NOMO-1 treated with dmso at 0.1 percent for 144 hours (cell line): ENCODE data around the gene VASH1.

Source experiments
- DNase-seq: peaks from one replicate; lab custom pipeline; 2025; ENCODE audit not compliant: unreplicated experiment; lab: John Stamatoyannopoulos, UW

The VASH1 gene

DNA sequence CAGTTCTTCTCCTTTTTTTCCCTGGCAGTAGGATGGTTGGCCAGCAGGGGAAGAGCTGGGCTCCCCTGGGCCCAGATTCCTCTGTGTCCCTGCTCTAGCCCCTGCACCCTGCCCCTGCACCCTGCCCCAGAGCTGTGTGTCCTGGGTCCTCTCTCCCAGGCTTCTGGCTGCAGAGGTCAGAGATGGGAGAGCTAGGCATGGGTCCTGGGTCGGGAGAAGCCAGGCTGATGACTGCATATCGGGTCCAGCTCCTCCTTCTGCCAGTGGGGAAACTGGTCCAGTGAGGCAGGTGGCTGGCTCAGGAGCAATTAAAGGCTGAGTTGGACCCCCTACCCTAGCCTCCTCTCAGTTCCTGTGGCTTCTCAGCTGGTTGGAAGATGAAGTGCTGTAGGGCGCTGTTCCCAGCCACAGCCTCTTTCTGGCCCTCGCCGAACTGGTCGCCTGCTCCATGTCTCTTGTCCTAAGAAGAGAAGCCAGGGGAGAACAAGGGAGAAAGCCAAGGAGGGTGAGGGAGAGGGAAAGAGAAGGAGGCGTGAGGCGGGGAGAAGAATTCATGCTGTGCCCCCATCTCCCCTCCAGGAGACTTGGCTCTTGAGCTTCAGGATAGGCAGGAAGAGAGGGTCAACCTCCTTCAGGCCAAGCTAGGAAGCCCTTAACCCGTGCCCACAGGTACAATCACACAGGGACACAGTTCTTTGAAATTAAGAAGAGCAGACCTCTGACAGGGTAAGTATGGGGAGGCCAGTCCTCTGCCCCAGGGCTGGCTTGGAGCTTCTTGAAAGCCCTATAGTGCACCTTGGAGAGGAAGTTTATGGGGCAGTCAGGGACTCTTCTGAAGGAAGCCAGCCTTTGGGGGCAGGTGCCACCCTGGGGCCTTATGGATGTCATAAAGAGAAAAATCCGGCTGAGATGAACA is 9.5 kb downstream of the VASH1 start:
- DNase-seq = no peak

DNA sequence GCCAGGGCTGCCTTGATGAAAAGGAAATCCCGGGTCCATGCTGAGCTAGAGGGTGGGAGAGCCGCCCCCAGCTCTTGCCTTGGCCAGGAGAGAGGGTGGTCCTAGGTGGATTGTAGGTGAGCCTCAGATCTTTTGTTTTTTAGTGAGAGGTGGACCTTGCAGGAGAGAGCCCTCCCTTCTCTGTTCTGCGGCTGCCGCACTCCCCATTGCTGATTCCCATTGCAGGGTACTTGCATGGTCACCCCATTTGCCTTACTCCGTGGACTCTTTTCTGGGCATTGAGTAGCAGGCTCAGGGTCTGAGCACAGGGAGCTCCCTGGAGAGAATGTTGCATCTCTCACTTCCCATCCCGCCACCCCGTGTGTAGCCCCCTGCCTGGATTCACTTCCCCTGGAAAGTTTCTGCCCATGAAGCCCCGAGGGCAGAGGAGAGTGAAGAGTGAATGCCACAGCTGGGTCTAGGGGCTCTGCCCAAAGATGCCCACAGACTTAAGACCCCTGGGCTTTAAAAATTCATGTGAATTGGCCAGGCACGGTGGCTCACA is 10.2 kb downstream of the VASH1 start:
- no peak for DNase-seq

DNA sequence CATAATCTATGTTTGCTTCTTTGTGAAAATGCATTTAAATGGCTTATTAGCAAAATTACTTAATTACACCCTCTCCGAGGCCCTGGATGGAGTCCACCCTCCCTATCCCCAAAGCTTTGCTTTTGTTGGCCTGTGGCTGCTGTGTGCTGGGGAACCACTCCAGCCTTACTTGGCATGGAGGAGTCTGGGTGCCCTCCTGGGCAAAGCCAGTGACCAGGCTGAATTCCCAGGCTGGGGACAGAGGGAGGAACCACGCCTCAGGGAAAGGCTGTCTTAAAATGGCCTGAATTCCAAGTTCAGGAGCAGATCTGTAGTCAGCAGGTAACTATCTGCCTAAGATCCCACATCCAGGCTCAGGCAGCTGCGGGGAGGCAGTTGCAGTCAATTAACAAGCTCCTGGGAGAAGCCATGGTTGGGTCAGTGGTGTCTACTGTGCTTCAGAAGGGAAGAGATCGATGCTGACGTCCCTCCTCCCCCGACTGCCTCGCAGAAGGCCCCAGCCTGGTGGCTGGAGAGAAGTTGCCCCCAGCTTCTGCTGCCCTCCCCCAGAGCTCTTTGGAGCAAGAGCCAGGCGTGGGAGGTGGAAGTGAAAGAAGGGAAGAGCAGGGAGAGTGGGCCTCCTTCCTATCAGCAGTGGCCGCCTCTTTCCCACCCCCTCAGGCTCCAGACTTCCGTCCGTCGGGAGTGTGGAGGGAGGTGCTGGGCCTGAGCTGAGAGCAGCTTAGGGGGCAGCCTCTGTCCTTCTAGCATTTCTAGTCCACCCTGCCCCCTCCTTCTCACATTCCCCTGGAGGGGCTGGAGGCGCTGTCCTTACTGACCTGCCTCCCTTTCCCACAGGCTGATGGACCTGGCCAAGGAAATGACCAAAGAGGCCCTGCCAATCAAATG is 11.3 kb downstream of the VASH1 start:
- DNase-seq = no peak

DNA sequence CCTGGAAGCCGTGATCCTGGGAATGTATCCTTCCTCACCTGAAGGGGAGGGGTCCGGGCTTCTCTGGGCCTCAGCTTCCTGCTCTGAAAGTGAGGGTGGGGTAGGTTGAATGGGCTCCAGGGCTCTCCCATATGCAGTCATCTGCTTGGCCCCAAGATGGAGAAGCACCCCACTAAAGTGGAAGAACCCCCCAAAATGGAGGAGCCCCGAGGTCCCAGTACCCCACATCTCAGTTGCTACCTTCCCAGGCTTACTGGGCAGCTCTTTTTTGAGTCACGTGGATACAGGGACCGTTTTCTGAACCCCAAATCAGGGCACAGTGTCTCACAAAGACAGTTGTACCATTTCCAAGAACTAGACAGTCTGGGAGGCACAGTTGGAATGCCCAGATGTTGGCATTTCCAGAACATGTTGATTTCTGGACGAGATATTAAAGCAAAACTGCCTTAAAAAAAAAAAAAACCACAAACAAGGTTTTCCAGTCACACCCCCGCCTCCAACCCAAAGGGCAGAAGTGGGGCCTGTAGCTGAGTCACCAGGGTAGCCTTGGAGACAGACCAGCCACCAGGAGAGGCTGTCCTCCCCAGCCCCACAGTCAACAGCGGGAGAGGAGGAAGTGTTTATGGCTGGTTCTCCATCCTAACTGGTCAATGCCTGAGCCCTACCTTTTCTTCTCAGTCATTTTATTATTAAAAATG is 12.1 kb downstream of the VASH1 start:
- DNase-seq = peak; percentile 73

DNA sequence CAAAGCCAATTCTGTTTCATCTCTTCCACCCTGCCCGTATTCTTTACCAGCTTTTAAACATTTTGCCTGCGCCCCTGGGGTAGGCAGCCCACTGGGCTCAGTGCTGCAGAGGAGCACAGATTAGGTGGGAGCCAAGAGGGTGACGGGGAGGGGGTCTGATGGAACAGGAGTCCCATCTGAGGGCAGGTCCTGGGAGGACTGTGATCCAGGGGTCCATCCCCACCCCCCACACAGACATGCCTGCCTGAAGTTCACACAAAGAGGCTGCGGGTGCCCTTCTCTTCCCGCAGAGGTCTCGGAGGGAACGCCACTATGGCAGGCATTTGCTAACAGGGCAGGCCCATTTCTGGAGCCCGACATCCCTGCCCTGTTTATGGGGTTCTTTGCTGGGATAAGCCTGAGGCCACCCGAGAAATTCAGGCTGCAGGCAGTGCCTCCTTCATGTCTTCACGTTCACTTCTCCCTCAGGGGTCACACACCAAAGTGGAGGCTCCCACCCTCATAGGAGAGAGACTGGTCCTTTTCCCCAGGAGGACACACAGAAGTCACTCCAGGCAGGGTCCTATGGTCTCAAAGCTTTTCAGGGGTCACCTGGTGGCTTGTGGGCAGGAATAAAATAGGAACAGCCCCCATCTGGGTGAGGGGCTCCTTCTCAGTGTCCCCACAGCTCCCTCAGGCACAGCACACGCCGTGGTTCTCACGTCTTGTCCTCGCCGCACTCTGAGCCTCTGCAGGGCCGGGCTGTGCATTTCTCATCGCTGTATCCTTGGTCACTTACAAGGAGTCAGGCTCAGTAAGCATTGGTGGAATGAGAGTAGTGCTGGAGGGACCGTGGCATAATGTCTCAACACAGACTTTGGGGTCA is 12.9 kb downstream of the VASH1 start:
- DNase-seq = no peak

DNA sequence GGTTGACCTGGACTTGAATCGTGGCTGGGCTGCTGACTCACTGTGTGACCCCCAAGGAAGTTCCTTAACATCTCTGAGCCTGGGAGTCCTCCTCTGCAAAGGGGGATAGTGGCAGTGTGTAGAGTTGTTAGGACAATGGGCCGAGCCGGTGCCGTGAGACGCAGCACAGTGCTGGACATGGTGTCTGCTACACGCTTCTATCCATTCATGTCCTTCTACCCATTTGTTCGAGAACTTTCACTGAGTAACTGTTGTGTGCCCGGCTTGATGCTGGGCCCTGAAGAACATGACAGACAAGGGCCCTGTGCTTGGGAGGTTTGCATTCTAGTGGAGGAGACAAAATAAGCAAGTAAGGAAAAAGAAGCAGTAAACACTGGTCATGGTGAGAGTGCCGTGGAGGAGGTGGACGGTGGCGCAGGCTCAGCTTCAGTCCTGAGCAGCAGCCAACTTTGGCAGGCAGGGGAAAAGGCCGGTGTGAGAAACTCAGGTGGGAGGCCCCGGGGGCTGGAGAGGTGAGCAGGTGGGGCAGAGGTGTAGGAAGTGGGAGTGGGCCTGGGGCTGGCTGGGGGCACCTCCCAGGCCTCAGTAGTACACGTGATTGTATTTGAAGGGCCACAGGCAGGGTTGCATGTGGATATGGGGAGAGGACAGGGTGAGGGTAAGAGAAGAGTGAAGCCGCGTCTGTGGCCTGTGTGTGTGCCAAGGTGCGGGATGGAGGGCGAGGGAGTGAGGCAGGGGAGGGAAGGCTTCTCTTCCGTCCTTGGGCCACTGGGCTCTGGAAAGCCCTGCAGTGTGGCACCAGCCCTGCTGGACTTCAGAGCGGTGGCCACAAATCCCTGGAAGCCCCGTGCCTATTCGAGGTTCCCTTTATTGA is 13.8 kb downstream of the VASH1 start:
- no peak for DNase-seq

DNA sequence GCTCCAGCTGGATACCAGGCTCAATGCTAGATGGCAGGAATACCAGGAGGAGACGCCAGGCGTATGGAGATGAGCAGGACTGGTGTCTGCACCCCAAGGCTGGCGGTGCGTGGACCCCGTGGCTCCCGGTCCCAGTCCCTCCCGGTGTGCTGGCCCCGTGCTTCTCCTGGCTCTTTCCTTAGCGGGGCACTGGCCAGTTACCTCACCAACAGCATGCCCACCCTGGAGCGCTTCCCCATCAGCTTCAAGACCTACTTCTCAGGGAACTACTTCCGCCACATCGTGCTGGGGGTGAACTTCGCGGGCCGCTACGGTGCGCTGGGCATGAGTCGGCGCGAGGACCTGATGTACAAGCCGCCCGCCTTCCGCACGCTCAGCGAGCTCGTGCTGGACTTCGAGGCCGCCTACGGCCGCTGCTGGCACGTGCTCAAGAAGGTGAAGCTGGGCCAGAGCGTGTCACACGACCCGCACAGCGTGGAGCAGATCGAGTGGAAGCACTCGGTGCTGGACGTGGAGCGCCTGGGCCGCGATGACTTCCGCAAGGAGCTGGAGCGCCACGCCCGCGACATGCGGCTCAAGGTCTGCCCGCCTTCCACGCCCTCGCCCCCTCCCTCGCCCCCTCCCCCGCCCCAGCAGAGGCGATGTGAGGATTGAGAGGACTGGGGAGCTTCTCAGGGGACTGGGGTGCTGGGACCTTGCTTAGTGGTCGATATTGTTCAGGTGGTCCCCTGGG is 14.6 kb downstream of the VASH1 start:
- no peak for DNase-seq

DNA sequence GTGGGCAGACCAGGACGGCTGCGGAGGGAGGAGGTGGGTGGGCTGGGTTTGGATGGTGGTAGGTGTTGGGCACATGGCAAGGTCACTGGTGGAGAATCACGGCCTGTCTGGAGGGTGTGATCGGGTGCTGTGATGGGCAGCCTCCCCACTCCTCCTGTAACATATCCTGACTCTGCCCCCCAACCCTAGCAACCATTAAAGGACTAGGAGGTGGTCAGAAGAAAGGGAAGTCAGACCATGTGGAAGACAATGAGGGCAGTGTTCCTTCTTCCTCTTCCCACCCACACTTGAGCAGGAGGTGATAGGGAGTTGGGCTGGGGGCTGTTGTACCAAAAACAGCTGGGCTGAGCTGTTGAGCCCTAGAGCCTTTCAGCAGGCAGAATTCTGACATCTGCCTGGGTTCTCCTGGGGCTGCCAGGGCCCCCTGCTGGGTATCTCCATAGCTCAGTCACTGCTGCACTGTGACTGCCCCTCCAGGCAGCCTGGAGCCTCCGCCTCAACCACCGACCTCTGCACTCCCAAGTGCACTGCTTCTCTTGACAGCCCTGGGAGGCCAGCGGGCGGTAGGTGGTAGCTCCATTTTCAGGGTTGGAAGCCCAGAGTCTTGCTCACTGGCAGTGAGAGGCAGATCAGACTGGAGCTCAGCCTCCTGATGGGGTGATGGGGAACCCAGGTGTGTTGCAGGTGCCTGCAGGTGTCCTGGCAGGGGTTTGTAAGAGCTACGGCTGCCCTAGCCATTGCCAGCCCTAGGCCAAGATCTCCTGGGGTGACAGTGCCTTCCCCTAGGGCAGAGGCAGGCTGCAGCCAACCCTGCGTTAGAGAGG is 15.4 kb downstream of the VASH1 start:
- DNase-seq = no peak

DNA sequence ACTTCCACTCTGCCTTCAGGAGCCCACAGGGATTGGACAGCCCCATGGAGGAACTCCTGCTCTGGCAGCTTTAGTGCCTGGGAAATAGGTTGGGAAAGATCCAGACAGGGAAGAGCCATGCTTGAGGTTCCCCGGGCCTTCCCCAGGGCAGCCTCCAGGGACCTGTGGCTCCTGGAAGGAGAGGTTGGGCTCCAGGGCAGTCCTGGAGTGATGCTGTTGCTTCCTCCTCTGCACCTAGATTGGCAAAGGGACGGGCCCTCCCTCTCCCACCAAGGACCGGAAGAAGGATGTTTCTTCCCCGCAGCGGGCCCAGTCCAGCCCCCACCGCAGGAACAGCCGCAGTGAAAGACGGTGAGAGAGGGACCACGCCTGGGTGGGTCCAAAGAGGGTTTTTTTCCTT is 16.5 kb downstream of the VASH1 start:
- DNase-seq = no peak

DNA sequence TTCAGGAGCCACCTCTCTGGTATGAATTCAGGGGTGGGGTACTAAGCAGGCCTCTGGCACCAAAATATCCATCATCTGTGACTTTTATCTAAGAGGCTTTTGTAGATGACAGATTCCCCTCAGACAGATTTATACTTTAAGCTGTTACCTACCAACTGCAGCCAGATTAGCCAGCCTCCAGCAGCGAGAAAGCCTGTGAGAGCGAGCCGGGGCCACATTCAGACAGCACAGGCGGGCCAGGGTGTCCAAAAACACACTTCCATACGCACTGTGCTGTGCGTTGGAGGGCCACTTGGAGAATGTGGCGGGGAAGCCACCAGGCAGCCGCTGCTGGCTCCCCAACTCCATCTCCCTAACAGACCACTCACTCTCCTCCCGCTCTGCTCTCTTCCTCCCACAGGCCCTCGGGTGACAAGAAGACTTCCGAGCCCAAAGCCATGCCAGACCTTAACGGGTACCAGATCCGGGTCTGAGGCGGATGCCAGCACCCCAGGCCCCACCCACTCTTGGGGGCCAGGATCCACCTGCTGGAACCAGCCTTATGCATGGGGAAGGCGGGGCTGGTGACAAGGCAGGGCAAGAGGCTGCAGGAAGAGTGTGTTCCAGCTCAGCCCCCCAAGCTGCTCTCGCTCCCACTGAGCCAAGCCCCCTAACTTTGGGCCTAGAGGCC is 17.4 kb downstream of the VASH1 start:
- DNase-seq = no peak

DNA sequence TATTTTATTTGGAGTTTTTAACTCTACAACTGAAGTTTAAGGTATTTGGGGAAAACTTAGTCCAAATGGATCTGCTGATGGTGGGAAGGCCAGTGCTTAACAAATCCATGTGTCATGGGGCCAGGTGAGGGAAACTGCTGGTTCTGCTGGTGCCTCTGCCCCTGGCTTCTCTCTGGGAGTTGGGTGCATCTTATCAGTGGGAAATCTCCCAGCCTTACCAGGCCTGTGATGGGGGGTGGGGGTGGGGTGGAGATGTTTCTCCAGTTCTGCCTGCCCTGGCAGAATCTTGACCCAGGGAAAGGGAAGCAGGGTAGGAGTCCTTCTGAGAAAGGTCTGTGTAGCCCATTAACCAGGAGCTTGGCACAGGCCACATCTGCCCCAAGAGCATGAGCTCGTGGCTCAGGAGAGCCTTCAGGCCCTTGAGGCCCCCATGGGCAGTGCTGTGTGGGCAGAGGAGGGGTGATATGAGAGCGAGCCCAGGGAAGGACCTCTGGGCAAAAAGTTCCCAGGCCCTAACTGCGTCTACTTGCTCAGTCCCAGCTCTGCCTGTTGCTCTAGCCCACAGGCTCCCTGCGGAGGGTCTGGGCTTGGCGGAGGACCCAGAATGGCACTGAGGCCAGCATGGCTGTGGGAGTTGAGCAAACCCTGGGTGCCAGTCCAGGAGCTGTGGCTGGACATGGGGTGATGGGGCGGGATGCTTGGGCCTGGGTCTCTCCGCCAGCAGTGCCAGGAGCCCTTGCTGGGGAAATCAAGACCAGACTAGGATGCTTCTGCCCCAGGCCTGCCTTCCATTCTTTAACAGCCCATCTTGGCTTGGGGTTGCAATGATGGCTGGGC is 18.2 kb downstream of the VASH1 start:
- no peak for DNase-seq

DNA sequence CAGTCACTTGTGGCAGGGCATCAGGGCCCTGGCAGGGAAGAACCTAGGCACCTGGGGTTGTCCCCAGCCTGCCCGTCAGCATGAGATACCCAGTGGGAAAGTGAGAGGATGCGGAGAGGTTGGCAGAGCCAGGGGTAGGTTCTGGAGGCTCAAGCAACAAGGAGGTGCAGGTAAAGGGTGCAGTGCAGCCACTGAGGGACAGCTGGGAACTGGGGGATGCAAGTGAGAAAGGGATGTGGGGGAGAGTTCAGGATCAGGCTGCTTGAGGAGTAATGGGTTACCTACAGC is 18.7 kb downstream of the VASH1 start:
- no peak for DNase-seq

DNA sequence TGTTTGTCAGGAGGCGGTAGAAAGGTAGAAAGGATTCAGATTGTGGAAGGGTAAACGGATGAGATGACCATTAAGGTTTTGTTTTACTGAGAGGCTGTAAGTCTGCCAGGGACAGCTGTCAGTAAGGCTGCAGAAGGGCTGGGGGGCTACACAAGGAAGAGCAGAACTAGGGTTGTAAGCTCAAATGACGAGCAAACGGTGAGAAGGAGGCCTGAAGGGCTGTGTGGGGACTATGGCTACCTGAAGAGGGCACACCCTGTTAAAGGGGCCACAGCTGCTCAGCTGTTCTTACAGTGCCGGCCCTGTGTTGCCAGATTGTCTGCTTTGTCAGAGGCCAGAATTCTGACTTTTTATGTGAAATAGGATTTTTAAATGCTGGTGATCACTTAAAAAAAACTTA is 19.1 kb downstream of the VASH1 start:
- DNase-seq = no peak

DNA sequence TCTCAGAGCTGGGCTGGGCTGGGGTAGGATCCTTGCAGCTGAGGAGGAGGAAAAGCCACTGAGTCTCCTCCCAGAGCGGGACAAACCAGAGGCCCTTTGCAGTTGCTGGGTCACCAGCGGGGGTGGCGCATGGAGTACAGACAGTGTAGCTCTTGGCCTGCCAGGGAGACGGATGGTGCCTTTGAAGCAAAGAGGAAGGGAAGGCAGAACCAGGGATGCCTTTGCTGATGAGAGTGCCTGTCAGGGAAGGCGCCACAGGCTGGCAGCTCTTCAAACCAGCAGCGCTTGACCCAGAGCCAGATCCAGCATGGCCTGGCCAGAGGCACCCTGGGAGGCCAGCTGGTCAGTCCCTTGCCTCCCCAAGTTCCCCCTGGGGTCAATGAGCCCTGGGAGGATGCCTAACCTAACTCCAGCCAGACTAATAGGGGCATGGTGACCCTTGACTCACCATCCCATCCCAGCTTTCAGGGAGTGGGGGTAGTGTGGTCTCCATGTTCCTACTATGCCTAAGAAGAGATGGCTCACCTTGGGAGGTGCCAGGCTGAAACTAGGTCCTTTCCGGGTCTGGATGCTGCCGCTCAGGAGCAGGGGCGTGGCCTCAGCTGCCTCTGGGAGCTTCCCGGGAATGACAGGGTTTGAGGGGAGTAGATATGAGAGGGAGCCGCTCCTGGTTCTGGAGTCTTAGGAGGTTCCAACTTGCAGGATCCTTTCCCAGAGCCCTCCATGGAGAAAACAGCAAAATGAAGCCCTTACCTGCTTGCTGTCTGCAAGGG is 19.8 kb downstream of the VASH1 start:
- DNase-seq = no peak

DNA sequence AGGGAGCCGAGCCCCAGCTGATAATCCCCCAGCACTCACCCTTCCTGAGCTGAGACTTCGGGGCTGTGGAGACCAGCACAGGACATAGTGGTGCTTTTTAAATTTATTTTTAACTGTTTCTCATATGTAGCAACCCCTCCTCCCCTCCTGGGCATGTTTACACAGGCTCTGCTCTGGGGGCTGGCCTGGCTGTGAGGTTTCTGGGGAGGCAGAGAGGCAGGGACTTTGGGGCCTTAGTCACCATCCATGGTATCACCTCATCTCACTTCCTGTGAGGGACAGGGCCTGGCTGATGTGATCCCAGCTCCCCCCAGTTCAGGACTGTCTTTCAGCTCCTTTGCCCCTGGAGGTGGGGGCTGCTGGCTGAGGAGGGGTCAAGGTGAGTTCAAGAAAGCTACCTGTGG is 20.4 kb downstream of the VASH1 start:
- DNase-seq = no peak
